ENCODE data around the gene CCL15.
A peak's percentile ranks its signal among the peaks of the same experiment; 100 is the strongest.

The CCL15 gene

DNA sequence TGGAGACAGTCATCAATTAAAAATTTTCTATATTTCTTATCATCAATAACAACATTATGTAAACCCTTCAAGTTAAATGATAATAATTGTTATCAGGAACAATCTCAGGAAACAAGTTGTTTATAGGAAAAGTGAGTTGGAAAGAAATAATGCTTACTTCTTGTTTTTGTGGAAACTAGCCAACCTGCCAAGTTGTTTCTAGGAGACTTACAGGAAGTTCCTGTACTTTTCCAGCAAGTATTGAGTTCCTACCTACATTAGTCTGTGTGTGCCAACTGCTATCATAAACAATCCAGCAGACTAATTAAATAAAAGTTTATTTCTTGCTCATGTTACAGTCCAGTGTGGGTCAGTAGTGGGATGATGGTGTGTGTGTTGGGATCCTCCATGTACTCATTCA, 13.2 kb downstream of the CCL15 start:
- no peak for DNase-seq

DNA sequence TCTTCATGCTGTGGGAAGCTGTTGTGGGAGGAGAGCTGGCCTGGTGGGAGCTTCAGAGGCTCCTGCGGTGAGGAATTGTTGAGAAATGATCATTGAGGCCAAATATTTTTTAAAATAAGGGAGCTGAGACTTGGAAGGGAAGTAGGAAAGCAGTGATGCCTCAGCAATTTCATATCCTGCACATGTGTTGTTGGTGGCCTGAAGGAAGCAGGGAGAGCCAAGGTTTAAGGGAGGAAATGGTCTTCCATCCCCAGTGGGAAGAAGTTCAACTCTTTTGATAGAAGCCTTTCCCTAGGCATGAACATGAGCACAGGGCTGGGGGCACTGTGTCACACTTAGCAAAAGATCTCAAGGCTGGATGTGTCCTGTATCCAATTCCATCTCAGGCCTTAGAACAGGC, 14.7 kb downstream of the CCL15 start, which contains the start of gene CCL14:
Gene CCL14, minus strand, starts transcription at position 87 of the 400 bp plus-strand sequence. Its CDS starts 80 bp downstream, at position 7.
- DNase-seq = no peak

DNA sequence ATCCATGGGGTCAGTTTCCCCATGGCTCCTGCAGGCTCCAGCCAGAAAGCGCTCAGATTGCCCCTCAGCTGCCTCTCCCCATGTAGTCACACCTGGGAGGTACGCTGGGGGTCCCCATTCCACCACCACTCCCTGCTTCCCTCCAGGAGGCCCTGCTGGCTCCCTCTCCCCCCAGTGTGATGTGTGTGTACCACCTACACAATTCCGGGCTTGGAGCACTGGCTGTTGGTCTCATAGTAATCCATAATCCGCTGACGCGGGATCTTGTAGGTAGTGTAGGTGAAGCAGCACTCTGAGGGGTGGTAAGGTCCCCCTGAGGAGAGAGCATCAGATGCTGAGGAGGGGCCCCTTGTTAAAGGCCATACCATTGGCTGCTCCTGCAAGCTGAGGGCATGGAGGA, 17.2 kb downstream of the CCL15 start:
- no peak for DNase-seq

DNA sequence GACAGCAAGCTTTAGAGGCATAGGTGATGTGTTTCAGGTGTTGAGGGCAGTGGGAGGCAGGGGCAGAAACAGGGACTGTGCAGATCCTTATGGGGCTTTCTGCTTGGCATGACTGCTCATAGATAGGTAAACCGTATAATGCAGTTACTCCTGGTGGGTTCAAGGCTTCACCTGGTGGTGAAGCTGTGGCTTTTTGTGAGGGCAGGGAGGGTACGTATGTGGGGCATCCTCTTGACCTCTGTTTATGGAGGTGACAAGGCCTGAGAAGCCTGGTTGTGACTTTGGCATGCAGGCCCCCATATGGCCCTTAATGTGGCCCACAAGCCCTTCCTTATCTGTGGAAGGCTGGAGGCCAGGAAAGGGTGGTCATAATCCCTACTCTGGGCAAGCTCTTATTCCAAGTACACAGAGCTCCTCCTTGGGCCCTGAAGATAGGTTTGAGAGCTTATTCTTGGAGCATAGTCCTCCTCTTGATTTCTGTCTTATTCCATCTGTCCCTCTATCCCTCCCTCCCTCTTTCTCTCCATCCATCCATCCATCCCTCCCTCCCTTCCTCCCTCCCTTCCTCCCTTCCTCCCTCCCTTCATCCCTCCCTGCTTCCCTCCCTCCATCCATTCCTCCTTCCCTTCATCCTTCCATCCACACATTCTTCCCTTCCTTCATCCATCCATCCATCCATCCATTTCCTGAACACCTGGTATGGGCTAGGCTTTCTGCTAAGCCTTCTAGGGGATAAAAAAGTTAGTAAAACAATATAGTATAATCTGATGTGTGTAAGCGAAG, 18.8 kb downstream of the CCL15 start:
- no peak for DNase-seq

DNA sequence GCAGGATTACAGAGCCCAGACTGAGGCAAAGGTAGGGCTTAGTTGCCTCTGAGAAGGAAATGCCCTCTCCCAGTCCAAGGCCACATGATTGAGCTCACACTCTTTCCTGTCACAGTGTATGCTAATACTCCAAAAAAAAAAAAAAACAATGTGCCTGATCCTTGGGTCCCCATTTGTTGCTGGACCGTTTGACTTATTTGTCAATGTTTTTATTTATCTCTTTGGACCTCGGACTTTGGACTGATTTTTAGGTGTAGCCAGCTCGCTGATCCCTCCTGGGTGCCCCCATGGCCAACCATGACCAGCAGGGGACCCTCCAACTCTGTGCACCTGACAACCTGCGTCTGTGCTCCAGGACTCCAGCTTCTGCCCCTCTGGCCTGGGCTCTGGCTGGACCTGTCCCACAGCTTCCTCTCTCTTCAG, 19.4 kb downstream of the CCL15 start:
- no peak for DNase-seq

DNA sequence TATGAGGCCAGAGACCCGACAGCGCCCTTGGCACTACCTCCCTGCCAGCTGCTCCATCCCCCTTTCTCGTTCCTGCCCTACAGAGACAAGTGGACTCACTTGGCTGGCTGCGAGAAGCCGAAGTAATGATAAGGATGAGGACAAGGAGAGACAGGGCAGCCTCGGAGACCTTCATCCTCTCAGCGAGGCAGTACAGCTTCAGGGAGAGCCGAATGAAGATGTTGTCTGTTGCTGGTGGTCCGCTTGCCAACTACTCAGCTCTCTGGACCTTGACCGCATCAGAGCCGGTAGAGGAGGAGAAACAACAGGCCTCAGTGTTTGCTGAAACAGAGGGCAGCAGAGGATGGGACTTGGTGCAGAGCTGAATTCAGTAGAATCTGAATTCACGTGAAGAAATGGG, 20.1 kb downstream of the CCL15 start, which contains the start of gene CCL16:
Gene CCL16, minus strand, starts transcription at position 252 of the 400 bp plus-strand sequence. Its CDS starts 77 bp downstream, at position 175.
- DNase-seq = no peak

DNA sequence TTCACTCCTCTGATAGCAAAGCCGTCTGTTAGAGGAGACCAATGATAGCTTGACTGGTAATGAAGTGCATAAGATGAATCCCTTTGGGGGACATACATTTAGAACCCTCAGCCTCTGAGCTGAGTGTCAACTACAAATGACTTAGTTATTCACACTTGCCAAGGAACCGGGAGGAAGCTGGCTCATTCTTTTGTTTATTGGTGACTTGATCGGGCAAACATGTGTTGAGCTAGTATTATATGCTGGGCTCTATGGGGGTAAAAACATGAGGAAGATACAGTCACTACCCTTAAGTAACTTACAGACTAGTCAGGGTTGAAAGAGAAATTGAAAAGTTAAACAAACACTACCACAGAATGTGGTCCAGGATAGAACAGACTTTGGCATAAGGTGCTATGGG, 23.0 kb downstream of the CCL15 start:
- DNase-seq = no peak

DNA sequence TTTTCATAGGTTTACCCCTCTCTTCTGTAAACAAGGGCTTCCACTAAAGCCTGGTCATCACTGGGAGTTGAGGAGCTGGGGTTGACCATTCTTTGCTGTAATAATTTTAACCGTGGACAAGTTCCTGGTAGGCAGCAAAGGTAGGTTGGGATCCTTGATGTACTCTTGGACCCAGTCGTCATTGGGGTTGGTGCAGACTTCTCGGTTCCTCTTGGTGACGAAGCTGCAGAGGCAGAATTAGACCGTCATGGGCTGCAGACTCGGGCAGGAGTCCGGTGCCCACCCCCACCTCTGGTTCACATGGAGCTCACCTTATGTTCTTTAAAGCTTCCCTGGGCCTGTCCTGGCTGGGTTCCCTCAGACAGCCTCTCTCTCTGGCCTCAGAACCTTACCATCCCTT, 23.8 kb downstream of the CCL15 start:
- DNase-seq = no peak

DNA sequence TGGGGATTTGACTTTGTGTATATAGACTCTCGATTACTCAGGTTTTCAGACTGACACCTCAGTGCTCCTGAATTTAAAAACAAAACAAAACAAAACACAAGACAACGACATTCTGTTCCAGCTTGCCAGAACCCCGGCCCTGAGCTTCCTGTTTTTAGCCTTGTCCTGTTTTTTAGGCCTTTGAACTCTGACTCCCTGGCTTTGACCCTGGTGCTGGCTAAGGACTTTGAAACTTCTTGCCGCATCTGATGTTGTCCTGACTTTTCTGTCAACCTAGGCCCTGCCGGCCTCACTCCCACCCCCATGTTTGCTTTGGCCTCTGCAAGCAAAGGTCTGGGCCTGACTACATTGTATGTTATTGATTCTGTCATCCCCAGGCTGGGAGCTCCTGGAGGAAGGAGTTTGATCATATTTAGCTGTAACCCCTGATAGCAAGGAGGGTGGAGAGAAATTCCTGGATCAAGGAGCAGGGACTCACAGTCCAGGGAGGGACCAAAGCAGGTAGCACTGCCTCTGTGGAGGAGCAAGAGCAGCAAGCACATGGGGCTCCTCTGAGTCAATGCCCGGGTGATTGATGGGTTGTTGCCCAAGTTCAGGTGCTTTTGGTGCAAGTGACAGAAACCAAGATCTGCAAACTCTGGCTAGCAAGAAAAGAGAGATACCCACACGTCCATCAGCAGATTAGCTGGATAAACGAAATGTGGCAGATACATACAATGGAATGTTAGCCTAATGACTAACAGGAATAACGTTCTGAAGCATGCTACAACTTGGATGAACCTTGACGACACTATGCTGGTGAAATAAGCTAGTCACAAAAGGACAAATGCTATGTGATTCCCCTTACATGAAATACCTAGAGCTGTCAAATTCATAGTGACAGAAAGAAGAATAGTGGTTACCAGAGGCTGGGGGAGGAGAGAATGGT, 27.8 kb downstream of the CCL15 start:
- no peak for DNase-seq

DNA sequence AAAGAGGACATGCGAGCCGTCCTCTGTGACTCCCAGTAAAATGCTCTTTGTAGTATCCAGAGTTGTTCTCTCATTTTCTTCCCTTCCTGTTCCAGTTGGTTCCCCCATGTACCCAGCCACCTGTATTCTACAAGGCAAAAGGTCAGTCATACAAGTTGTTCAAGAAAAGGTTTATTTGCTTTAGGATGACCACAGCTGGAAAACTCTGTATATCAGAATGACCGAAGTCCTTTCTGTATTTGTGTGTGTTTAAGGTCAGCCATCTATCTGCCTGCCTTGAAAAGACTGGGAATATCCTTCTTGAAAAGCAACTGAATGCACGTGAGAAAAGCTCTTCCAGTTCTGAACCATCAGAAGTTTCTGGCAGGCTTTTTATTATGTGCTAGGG, 28.4 kb downstream of the CCL15 start:
- no peak for DNase-seq

DNA sequence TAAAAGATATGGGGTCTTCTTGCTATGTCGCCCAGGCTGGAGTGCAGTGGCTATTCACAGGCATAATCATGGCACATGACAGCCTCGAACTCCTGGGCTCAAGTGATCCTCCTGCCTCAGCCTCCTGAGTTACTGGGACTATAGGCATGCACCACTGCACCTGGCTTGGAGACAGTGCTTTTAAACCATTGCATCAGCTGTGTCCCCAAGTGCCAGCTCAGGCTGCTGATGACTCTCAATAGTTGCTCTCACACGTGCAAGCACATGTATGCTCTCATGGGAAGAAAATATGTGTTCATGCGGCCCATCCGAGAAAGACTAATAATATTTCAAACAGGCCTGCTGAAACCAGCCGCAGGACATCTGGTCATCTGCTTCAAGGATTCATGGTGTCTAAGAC, 28.8 kb downstream of the CCL15 start:
- DNase-seq = no peak

DNA sequence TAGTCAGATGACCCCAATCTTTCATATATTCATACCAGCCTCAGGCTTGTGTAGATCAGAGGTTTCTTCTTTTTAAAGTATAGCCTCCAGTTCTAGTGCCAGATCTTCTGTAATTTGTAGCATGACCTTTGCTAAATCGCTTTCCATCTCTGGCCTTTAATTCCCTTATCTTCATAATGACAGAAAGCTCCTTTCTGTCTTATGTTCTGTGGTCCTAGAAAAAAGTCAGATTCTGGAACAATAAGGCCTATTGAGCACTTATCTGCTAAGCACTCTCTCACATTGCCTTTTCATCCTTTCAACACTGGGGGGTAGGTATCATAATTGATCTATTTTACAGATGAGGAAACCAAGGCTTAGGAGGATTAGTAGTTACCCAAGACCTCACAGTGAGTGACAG, 29.3 kb downstream of the CCL15 start:
- DNase-seq = no peak

DNA sequence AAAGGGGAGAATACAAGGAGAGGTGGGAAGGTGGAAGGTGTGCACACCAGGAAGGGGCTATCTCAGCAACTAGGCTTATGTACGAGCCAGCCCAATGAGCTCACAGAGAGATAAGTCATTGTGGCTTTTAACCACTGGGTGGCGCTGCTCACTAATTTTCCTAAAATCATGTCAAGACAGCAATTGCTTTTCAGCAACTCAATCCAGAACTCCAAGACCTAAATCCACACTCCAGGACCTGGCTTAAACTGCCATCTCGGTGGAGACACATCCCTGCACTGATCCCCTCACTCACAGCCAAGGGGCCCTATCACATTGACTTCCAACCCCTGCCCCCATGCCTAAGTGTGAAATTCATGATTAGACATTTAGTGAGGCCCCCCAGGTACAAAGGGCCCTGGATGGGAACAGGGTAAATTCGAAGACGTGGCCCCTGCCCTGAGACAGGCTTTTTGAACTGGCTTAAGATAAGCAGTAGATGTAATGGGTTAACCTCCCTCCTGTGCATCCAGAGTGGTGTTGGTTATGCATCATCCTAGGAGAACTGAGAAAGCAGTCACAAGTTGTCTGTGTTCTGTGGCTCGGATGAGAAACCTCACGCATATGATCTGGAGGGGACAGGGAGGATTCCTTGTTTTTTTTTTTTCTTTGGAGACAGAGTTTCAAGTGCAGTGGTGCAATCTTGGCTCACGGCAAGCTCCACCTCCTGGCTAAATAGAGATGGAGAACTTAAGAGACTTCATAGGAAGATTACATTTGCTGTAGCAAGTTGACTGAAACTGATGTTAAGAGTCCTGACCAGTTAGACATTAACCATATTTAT, 31.6 kb downstream of the CCL15 start:
- peak; percentile 45 for DNase-seq

DNA sequence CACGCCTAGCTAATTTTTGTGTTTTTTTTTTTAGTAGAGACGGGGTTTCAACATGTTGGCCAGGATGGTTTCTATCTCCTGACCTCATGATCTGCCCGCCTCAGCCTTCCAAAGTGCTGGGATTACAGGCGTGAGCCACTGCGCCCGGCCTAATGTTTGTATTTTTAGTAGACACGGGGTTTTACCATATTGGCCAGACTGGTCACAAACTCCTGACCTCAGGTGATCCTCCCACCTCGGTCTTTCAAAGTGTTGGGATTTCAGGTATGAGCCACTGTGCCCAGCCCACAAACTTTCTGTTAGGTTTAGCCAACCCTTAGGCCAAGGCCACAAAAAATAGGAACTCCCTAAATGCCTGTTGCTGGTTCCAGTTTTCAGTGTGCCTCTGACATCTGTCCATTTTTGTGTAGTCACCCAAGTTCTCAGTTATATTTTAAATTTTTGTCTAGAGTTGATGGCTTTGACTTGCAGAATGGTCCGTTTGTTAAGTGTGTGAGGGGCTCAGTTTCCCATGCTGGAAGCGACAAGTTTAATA, 32.8 kb downstream of the CCL15 start:
- DNase-seq = no peak

DNA sequence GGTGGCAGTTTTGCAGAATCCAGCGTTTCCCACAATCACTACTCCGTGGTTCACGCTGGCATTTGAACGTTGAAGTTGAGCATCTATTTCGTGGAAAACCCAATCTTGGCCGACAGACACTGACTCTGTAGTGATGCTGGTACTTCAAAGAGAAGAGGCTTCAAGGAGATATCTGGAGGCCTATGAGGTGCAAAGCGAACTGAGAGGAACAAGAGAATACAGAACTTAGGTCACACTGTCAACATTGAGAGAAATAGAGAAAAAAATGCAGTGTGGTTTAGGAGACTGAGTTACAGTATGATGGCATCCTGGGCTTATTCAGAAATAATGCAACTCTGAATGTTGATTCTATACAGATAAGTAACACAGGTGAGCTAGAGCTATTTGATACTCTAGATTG, 36.1 kb downstream of the CCL15 start:
- DNase-seq = no peak

DNA sequence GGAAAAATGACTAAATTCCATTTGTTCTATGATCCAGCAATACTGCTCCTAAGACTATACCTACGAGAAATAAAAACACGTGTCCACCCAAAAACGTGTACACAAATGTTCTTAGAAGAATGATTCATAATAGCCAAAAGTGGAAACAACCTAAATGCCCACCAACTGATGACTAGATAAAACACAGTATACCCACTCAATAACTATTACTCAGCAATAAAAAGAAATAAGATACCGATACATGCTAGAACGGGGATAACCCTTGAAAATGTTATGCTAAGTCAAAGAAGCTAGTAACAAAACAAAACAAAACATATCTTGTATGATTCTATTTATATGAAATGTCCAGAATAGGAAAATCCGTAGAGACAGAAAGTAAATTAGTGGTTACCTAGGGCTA, 37.7 kb downstream of the CCL15 start:
- no peak for DNase-seq

DNA sequence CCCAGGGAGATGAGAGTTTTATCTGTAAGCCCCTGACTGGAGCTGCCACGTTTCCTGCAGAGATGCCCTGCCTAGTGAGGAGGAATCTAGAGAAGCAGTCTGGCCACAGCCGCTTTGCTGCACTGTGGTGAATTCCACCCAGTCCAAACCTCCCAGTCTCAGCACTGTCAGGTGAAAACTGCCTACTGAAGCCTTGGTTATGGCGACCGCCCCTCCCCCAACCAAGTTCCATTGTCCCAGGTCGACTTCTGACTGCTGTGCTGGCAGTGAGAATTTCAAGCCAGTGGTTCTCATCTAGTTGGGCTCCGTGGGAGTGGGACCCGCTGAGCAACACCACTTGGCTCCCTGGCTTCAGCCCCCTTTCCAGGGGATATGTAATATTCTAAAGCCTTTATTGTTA, 47.6 kb downstream of the CCL15 start:
- DNase-seq = no peak

DNA sequence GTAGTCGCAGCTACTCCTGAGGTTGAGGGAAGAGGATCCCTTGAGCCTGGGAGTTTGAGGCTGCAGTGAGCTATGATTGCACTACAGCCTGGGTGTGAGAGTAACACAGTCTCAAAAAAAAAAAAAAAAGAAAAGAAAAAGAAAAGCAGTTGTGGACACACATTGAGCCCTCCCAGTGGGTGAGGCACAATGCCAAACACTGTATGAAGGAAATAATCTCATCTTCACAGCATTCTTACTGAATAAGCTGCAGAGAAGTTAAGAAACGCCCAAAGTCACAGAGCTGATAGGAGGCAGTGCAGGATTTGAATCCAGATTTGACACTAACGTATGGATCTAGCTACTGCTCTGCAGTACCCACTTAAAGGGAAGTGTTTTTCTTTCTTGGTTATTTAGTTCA, 52.0 kb downstream of the CCL15 start:
- DNase-seq = no peak

DNA sequence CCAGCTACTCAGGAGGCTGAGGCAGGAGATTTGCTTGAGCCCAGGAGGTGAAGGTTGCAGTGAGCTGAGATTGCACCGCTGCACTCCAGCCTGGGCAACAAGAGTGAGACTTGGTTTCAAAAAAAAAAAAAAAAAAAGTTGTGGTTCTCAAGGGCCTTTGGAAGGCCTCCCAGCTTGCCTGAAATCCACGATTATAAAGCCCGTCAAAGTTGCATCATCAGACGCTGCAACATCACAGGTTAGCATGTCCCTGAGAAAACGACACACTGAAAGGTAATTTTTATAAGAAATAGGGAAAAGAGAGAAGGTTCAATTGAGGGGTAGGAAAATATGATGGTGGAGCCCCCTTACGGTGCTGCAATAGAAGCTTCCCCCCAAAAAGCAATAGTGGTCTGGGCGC, 53.3 kb downstream of the CCL15 start:
- DNase-seq = no peak

Measured in NCI-H1092 treated with DMSO at 0.1 percent for 48 hours (cell line).